ENCODE results near the gene GFER.

DNA sequence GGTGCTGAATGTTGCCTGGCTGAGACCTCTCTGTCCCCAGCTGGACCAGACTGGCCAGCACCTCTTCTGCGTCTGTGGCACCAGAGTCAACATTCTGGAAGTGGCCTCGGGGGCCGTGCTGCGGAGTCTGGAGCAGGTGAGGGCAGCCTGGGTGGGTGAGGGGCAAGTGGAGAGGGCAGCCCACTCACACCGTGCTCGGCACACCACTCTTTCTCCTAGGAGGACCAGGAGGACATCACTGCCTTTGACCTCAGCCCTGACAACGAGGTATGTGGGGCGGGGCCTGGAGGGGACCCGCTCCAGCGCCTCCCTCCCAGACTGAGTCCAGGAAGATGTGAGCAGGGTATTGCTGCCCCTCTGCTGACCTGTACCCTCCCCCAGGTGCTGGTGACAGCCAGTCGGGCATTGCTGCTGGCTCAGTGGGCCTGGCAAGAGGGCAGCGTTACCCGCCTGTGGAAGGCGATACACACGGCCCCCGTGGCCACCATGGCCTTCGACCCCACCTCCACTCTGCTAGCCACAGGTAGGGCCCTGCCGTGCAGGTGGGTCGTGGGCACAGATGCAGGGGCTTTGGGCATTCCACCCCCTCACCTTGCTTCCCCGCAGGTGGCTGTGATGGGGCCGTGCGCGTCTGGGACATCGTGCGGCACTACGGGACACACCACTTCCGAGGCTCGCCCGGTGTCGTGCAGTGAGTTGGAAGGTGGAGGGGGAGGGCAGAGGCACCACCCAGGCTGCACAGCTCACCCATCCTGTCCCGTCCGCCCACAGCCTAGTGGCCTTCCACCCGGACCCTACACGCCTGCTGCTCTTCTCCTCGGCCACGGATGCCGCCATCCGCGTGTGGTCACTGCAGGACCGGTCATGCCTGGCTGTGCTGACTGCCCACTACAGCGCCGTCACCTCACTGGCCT lies 9.6 kb upstream of the GFER start:
- TF ChIP-seq, protein P1, sequence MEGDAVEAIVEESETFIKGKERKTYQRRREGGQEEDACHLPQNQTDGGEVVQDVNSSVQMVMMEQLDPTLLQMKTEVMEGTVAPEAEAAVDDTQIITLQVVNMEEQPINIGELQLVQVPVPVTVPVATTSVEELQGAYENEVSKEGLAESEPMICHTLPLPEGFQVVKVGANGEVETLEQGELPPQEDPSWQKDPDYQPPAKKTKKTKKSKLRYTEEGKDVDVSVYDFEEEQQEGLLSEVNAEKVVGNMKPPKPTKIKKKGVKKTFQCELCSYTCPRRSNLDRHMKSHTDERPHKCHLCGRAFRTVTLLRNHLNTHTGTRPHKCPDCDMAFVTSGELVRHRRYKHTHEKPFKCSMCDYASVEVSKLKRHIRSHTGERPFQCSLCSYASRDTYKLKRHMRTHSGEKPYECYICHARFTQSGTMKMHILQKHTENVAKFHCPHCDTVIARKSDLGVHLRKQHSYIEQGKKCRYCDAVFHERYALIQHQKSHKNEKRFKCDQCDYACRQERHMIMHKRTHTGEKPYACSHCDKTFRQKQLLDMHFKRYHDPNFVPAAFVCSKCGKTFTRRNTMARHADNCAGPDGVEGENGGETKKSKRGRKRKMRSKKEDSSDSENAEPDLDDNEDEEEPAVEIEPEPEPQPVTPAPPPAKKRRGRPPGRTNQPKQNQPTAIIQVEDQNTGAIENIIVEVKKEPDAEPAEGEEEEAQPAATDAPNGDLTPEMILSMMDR (IDR thresholded peaks at IDR 0.05) = no peak
- TF ChIP-seq, protein P2, sequence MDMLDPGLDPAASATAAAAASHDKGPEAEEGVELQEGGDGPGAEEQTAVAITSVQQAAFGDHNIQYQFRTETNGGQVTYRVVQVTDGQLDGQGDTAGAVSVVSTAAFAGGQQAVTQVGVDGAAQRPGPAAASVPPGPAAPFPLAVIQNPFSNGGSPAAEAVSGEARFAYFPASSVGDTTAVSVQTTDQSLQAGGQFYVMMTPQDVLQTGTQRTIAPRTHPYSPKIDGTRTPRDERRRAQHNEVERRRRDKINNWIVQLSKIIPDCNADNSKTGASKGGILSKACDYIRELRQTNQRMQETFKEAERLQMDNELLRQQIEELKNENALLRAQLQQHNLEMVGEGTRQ (IDR thresholded peaks at IDR 0.05; ENCODE audit: borderline replicate concordance, low read depth, low read length) = no peak
- TF ChIP-seq FOSL2 (IDR thresholded peaks at IDR 0.05; ENCODE audit: borderline replicate concordance, low read depth) = no peak
- TF ChIP-seq RFX5 (IDR thresholded peaks at IDR 0.05; ENCODE audit: low read length) = no peak
